Measurements from ENCODE around the gene PPIL1. TPM values are rescaled to one million over a fixed set of nuclear protein-coding genes. Genes with fewer than 3 reads are reported as not detected.

PPIL1 gene
- total and polyA plus RNA-seq, 2 of the 13 experiments (the other 11 are each of a cell fraction or from before 2014, with no cell fraction given) = 74.2 to 144 TPM

DNA sequence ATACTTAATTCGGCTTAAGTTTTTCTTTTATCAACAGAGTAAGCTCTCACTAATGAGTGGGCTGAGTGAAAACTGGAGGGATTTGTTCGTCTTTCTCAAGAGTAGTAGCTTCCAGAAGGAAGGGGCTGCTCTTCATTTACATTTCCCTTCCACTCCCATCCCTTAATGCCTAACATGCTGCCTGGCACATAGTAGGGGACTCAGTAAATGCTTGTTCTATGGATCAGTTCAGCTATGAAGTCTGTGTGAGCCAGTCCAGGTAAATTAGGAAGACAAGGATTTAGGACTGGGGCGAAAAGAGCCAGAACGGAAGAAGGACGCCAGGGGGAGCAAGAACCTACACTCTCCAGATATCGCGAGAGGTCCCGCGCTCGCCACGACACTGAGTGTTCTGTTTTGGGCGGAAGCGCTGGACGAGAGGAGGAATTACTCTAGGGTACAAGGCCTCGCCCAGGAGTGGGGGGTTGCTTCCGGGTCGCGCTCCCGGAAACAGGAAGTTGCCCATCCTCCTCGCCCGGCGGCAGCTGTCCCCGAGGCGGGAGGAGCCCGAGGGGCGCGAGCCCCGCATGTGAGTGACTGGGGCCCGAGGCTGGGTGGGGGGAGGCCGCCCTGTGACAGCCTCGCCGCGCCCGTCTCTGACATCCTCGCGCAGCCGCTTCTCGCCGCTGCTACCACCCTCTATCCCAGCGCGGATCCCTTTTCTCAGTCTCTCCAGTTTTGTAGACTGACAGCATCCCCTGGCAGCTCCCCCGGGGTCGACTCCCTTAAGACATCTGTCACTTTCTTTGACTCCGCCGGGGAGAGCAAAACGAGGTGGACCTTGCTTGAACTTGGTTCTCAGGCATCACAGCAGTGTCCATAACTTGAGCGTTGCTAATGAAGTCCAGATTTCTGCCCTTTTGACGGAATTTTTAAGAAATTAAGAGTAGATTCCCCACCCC lies 11.1 kb upstream of the PPIL1 start, which contains the start of gene C6orf89 (continued):
- TF ChIP-seq, protein P1, sequence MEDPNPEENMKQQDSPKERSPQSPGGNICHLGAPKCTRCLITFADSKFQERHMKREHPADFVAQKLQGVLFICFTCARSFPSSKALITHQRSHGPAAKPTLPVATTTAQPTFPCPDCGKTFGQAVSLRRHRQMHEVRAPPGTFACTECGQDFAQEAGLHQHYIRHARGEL (CRISPR knock-in tag; IDR thresholded peaks at IDR 0.05) = no peak
- TF ChIP-seq, protein P2, sequence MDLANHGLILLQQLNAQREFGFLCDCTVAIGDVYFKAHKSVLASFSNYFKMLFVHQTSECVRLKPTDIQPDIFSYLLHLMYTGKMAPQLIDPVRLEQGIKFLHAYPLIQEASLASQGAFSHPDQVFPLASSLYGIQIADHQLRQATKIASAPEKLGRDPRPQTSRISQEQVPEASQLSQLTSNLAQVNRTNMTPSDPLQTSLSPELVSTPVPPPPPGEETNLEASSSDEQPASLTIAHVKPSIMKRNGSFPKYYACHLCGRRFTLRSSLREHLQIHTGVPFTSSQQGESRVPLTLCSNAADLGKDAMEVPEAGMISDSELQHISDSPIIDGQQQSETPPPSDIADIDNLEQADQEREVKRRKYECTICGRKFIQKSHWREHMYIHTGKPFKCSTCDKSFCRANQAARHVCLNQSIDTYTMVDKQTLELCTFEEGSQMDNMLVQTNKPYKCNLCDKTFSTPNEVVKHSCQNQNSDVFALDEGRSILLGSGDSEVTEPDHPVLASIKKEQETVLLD (CRISPR knock-in tag; IDR thresholded peaks at IDR 0.05; ENCODE audit: low read depth) = peak; percentile 89
- TF ChIP-seq, protein P3, sequence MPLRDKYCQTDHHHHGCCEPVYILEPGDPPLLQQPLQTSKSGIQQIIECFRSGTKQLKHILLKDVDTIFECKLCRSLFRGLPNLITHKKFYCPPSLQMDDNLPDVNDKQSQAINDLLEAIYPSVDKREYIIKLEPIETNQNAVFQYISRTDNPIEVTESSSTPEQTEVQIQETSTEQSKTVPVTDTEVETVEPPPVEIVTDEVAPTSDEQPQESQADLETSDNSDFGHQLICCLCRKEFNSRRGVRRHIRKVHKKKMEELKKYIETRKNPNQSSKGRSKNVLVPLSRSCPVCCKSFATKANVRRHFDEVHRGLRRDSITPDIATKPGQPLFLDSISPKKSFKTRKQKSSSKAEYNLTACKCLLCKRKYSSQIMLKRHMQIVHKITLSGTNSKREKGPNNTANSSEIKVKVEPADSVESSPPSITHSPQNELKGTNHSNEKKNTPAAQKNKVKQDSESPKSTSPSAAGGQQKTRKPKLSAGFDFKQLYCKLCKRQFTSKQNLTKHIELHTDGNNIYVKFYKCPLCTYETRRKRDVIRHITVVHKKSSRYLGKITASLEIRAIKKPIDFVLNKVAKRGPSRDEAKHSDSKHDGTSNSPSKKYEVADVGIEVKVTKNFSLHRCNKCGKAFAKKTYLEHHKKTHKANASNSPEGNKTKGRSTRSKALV (CRISPR knock-in tag; IDR thresholded peaks at IDR 0.05) = no peak; the same call in 1 of the 2 replicates
- TF ChIP-seq SRF (IDR thresholded peaks at IDR 0.05; ENCODE audit: low read depth, low read length) (peak; percentile 52; the same call in 1 of the 2 replicates), ATF1 (CRISPR knock-in tag; IDR thresholded peaks at IDR 0.05) (peak; percentile 83), POLR2G (IDR thresholded peaks at IDR 0.05; ENCODE audit: low read depth, low read length) (peak; percentile 83), SRY (CRISPR knock-in tag; IDR thresholded peaks at IDR 0.05) (peak; percentile 92), ZFP41 (CRISPR knock-in tag; IDR thresholded peaks at IDR 0.05; ENCODE audit: borderline replicate concordance) (no peak), SMAD1 (CRISPR knock-in tag; IDR thresholded peaks at IDR 0.05; ENCODE audit: borderline replicate concordance, low read depth) (peak; percentile 86; the same call in 1 of the 2 replicates), ZBTB20 (CRISPR knock-in tag; IDR thresholded peaks at IDR 0.05; ENCODE audit: borderline replicate concordance, low read depth) (peak; percentile 95; the same call in 1 of the 2 replicates), SAP130 (CRISPR knock-in tag; IDR thresholded peaks at IDR 0.05; ENCODE audit: low read depth) (peak; percentile 100), TBX3 (IDR thresholded peaks at IDR 0.05; ENCODE audit: borderline replicate concordance) (no peak), SMC3 (IDR thresholded peaks at IDR 0.05; ENCODE audit: low read length) (peak; percentile 92), BRD4 (CRISPR knock-in tag; IDR thresholded peaks at IDR 0.05) (no peak; the same call in none of the 2 replicates)
- TF ChIP-seq, protein P4, sequence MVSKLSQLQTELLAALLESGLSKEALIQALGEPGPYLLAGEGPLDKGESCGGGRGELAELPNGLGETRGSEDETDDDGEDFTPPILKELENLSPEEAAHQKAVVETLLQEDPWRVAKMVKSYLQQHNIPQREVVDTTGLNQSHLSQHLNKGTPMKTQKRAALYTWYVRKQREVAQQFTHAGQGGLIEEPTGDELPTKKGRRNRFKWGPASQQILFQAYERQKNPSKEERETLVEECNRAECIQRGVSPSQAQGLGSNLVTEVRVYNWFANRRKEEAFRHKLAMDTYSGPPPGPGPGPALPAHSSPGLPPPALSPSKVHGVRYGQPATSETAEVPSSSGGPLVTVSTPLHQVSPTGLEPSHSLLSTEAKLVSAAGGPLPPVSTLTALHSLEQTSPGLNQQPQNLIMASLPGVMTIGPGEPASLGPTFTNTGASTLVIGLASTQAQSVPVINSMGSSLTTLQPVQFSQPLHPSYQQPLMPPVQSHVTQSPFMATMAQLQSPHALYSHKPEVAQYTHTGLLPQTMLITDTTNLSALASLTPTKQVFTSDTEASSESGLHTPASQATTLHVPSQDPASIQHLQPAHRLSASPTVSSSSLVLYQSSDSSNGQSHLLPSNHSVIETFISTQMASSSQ (IDR thresholded peaks at IDR 0.05; ENCODE audit: low read depth) = no peak
- TF ChIP-seq, protein P4 (CRISPR knock-in tag; IDR thresholded peaks at IDR 0.05; ENCODE audit: borderline replicate concordance) = peak; percentile 71; the same call in 1 of the 2 replicates
- TF ChIP-seq, protein P5, sequence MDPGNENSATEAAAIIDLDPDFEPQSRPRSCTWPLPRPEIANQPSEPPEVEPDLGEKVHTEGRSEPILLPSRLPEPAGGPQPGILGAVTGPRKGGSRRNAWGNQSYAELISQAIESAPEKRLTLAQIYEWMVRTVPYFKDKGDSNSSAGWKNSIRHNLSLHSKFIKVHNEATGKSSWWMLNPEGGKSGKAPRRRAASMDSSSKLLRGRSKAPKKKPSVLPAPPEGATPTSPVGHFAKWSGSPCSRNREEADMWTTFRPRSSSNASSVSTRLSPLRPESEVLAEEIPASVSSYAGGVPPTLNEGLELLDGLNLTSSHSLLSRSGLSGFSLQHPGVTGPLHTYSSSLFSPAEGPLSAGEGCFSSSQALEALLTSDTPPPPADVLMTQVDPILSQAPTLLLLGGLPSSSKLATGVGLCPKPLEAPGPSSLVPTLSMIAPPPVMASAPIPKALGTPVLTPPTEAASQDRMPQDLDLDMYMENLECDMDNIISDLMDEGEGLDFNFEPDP (CRISPR knock-in tag; conservative IDR thresholded peaks at IDR 0.05) = no peak

All from HepG2 (cell line).